NCI-H2196 (cell line): ENCODE measurements around the gene LACTB.

Experiments used
- DNase-seq: peaks from one replicate; lab custom pipeline; 2025; ENCODE audit not compliant: unreplicated experiment; lab: John Stamatoyannopoulos, UW

LACTB gene

GRCh38 chr15:63121382-63122001 is at the start of gene LACTB:
TSS of gene LACTB (plus strand) at chr15:63121861. CDS start at chr15:63121872, 11 bp downstream.
- peak; percentile 74 for DNase-seq

GRCh38 chr15:63072023-63072650 is 49.5 kb upstream of the LACTB start:
- DNase-seq = no peak

- DNase-seq = no peak
These were observed 48.8 kb upstream of the LACTB start for GRCh38 chr15:63072809-63073277.

- no peak for DNase-seq
These were observed 48.0 kb upstream of the LACTB start for GRCh38 chr15:63073497-63074172.

GRCh38 chr15:63075015-63075983 is 46.4 kb upstream of the LACTB start:
- DNase-seq = no peak

- DNase-seq = no peak
These were observed 45.5 kb upstream of the LACTB start for GRCh38 chr15:63075984-63076713.

- no peak for DNase-seq
These were observed 45.0 kb upstream of the LACTB start for GRCh38 chr15:63076714-63077046.

GRCh38 chr15:63077952-63078351 is 43.7 kb upstream of the LACTB start:
- no peak for DNase-seq

- DNase-seq = no peak
These were observed 41.6 kb upstream of the LACTB start for GRCh38 chr15:63079947-63080626.

GRCh38 chr15:63080634-63081250 is 40.9 kb upstream of the LACTB start:
- no peak for DNase-seq

GRCh38 chr15:63082366-63082765 is 39.3 kb upstream of the LACTB start:
- DNase-seq = no peak

GRCh38 chr15:63083044-63083443 is 38.6 kb upstream of the LACTB start:
- no peak for DNase-seq

- DNase-seq = no peak
These were observed 38.1 kb upstream of the LACTB start for GRCh38 chr15:63083541-63083940.

- DNase-seq = no peak
These were observed 36.9 kb upstream of the LACTB start for GRCh38 chr15:63084806-63085205.

- no peak for DNase-seq
These were observed 36.4 kb upstream of the LACTB start for GRCh38 chr15:63085289-63085688.

- no peak for DNase-seq
These were observed 35.4 kb upstream of the LACTB start for GRCh38 chr15:63086271-63086670.

GRCh38 chr15:63086947-63087346 is 34.7 kb upstream of the LACTB start:
- no peak for DNase-seq

GRCh38 chr15:63088533-63089245 is 33.0 kb upstream of the LACTB start:
- DNase-seq = no peak
